Effector CD8-positive, alpha-beta T cell (primary cell): Measurements from ENCODE around the gene SLC43A3.
"Not testable (repeated sequence)": the region's sequence is repeated elsewhere in the genome, so short reads cannot be mapped to it uniquely, and the experiment has no call there.

Experiments used
- DNase-seq: peaks from one replicate; lab custom pipeline; 2025; lab: John Stamatoyannopoulos, UW

Gene SLC43A3

GRCh38 chr11:57380975-57381374, 45.9 kb downstream of the SLC43A3 start, which contains the start of gene PRG3:
TSS of gene PRG3 (minus strand) at chr11:57381150. CDS start at chr11:57380708, 442 bp downstream.
- no peak for DNase-seq

GRCh38 chr11:57379732-57380131, 47.2 kb downstream of the SLC43A3 start:
- DNase-seq = no peak

- DNase-seq = no peak
These were observed 48.7 kb downstream of the SLC43A3 start for GRCh38 chr11:57378186-57378585.

- DNase-seq = no peak
These were observed 49.8 kb downstream of the SLC43A3 start for GRCh38 chr11:57377107-57377506.

- no peak for DNase-seq
These were observed 50.5 kb downstream of the SLC43A3 start for GRCh38 chr11:57376095-57377090.

- DNase-seq = no peak
These were observed 51.4 kb downstream of the SLC43A3 start for GRCh38 chr11:57375490-57375889.

- DNase-seq = no peak
These were observed 52.0 kb downstream of the SLC43A3 start for GRCh38 chr11:57374966-57375365.

- DNase-seq = no peak
These were observed 53.8 kb downstream of the SLC43A3 start for GRCh38 chr11:57373146-57373545.

- no peak for DNase-seq
These were observed 56.0 kb downstream of the SLC43A3 start for GRCh38 chr11:57370941-57371340.

- DNase-seq = no peak
These were observed 56.7 kb downstream of the SLC43A3 start for GRCh38 chr11:57370251-57370650.

- no peak for DNase-seq
These were observed 58.1 kb downstream of the SLC43A3 start for GRCh38 chr11:57368845-57369232.

- no peak for DNase-seq
These were observed 58.6 kb downstream of the SLC43A3 start for GRCh38 chr11:57368106-57368844.

GRCh38 chr11:57364851-57365660, 61.9 kb downstream of the SLC43A3 start:
- DNase-seq = no peak

GRCh38 chr11:57363131-57364080, 63.5 kb downstream of the SLC43A3 start:
- no peak for DNase-seq

GRCh38 chr11:57361926-57362325, 65.0 kb downstream of the SLC43A3 start:
- DNase-seq = no peak

GRCh38 chr11:57361420-57361819, 65.5 kb downstream of the SLC43A3 start:
- not testable (repeated sequence) for DNase-seq

- no peak for DNase-seq
These were observed 65.9 kb downstream of the SLC43A3 start for GRCh38 chr11:57360991-57361390.

- no peak for DNase-seq
These were observed 66.8 kb downstream of the SLC43A3 start for GRCh38 chr11:57359896-57360690.

GRCh38 chr11:57359396-57359795, 67.5 kb downstream of the SLC43A3 start:
- DNase-seq = no peak

- no peak for DNase-seq
These were observed 67.9 kb downstream of the SLC43A3 start for GRCh38 chr11:57358991-57359390.
